ENCODE measurements around the gene TRPC4AP.
A peak's percentile ranks its signal among the peaks of the same experiment; 100 is the strongest.

The TRPC4AP gene

DNA sequence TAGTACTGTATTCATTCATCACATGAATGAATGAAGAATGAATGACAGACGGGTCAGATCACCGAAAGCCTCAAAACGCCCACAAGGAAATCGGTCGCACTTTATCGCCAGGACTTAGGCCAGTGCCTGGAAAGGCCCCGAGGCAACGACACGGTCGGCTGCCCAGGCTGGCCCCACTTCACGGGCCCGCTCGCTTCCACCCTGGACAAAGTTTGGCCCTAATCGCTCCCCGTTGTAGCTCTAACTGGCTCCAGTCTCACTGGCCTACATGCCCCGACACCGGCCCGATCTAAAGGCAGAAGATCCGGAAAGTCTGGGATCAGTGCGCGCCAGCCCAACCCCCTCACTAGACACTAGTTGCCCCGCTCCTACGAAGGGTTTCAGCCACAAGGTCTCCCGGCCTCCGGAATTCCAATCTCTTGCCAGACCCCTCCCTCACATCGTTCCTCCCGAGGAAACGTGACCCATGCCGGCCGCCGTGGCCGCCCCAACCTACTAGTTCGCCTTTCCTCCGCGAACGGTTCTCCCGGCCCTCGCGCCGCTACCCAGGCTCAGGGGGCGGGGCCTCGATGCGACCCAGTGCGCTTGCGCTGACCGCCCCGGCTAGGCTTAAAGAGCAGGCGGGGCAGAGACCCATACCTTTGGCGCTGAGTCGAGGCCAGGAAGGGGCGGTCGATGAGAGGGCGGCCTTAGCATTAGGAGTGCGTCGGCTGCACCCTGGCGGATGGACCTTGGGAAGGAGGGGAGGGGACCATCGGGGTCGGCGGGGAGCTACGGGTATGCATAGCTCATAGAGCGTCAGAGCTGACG lies 137.2 kb downstream of the TRPC4AP start, which contains the start of the genes GSS and MYH7B:
Gene GSS (minus strand): TSS at position 576 of the 810 bp plus-strand sequence. CDS start 3,954 bp downstream, outside the sequence.
Gene MYH7B (plus strand): TSS at position 638 of the 810 bp plus-strand sequence. CDS start 22,138 bp downstream, outside the sequence.
- DNase-seq: peak; percentile 97

DNA sequence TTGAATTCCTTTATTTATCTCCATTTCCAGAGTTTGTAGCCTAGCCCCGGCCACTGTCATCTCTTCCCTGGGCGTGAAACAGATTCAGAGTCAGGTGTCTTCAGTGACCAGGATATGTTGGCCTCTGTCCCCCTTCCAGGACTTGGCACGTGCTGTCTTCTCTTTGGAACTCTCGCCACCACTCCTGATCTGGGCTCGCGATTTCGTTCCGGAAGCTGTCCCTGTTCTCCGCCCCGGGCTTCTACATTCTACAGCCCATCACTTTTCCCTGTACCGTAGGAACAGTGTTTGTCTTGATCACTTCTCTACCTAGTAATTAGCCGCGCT lies 137.7 kb downstream of the TRPC4AP start:
- no peak for DNase-seq

DNA sequence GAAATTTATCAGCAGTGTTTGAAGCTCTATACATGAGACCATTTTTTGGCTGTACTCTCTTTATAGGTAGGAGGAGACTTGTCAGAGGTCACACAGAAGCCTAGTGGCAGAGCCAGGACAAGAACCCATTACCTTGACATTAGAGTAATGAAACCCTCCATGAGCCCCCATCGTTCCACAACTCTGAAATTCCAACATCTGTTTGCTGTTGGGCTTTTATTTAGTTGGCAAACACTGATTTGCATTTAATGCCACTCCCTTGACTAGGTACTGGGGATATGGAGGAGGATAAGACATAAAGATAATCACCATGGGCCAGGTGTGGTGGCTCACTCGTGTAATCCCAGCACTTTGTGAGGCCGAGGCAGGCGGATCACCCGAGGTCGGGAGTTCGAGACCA lies 138.6 kb downstream of the TRPC4AP start:
- no peak for DNase-seq

DNA sequence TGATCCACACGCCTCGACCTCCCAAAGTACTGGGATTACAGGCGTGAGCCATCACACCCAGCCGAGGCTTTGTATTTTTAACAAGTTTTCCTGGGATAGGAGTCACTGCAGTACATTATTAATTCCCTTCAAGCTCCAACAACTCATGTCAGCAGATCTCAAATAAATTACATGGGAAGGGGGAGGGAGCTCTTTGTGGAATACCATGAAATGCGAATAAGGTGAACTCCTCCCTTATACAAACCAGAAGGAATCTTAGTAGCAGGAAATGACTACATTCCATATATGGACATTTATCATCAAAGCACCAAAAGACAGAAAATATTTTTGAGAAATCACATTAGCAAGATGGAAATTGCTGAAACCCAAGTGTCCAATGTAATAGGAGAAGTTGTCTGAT lies 139.9 kb downstream of the TRPC4AP start:
- DNase-seq: no peak

All from stimulated activated CD4-positive, alpha-beta T cell treated with anti-CD3 and anti-CD28 coated beads, Interleukin-1b, Interleukin-23, amount 100 ng/mL, for 48 hours (primary cell).